Smooth muscle cell of the brain vasculature (primary cell): ENCODE measurements around the gene PNKP.
"Not testable (repeated sequence)": the region's sequence is repeated elsewhere in the genome, so short reads cannot be mapped to it uniquely, and the experiment has no call there.

Experiments
- DNase-seq: peaks from one replicate; pipeline ENCODE4 v3.0.0-alpha.2; 2012; ENCODE audit warnings: low read depth, low spot score

Gene PNKP

GRCh38 chr19:49823472-49823871 is 43.9 kb downstream of the PNKP start:
- no peak for DNase-seq

- no peak for DNase-seq
Measured at GRCh38 chr19:49820125-49820524, 47.3 kb downstream of the PNKP start.

- DNase-seq, result not testable (repeated sequence)
Measured at GRCh38 chr19:49819452-49820115, 47.8 kb downstream of the PNKP start.

GRCh38 chr19:49818649-49819370 is 48.6 kb downstream of the PNKP start:
- DNase-seq, result no peak

GRCh38 chr19:49817964-49818648 is 49.3 kb downstream of the PNKP start, which contains the start of gene MED25:
TSS of gene MED25 (plus strand) at chr19:49818289. CDS start at chr19:49818342, 53 bp downstream.
- peak; percentile 63 for DNase-seq

GRCh38 chr19:49816590-49816989 is 50.8 kb downstream of the PNKP start:
- no peak for DNase-seq

- DNase-seq, result no peak
Measured at GRCh38 chr19:49814010-49814409, 53.4 kb downstream of the PNKP start.

- peak; percentile 97 for DNase-seq
Measured at GRCh38 chr19:49812997-49813861, 54.1 kb downstream of the PNKP start, which contains the start of gene FUZ. TSS of gene FUZ (minus strand) at chr19:49813292. CDS start at chr19:49813106, 186 bp downstream.

GRCh38 chr19:49812452-49812996 is 54.9 kb downstream of the PNKP start:
- no peak for DNase-seq

GRCh38 chr19:49811328-49811727 is 56.0 kb downstream of the PNKP start:
- DNase-seq, result no peak
